NCI-H748 (cell line): ENCODE data around the gene UBTD1.
A peak's percentile ranks its signal among the peaks of the same experiment; 100 is the strongest.
"Not testable (repeated sequence)": the region's sequence is repeated elsewhere in the genome, so short reads cannot be mapped to it uniquely, and the experiment has no call there.

Experiments
- DNase-seq: peaks from one replicate; lab custom pipeline; 2025; ENCODE audit not compliant: unreplicated experiment; lab: John Stamatoyannopoulos, UW

UBTD1 gene

GRCh38 chr10:97537186-97537869, 38.6 kb downstream of the UBTD1 start:
- no peak for DNase-seq

- no peak for DNase-seq
Measured at GRCh38 chr10:97538411-97538810, 39.7 kb downstream of the UBTD1 start.

DNA sequence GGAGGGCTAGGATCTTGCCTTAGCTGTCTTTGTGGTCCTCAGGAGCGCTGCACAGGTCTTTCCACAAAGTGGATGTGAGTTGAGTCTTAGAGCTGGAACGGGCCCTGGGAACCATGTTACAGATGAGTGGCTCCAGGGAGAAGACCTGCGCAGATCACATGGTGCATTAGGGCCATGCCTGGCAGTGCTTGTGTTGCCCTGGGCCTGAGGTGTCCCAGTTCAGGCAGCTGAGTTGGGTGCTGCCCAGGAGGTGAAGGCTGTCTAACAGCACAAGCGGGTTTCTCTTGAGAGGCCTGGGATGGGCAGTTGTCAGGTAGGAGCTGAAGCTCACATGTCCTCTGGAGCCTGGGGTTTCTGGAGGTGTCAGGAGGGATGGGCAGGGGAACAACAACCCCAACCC, 40.1 kb downstream of the UBTD1 start:
- no peak for DNase-seq

DNA sequence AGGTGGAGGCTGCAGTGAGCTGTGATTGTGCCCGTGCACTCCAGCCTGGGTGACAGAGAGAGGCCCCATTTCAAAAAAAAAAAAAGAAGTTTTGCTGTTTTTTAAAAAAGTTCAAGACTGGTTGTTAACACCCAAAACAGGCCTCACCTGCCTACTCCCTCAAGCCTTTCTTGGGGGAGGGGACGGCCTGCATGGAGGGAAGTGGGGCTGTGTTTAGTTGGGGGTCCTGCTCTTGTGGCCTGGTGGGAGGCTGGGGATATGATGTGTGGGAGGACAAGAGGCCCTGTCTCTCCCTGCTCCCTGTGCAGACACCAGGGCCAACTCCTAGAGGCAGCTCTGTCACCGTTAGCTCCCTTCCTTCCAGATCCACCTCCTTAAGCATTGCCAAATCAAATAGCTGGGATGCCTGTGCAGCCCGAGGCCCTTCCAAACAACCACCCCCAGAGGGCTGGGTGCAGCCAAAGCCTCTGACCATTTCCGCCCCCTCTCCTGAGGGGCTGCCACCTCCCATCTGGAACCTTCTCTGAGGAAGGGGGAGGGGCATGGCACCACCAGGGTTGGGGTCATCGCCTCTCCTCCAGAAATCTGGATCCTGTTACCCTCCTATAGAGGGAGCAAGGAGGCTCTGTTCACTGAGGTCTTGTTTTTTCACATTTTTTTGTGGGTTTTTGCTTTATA, 40.9 kb downstream of the UBTD1 start:
- DNase-seq = no peak

- no peak for DNase-seq
Measured at GRCh38 chr10:97540669-97541500, 42.2 kb downstream of the UBTD1 start.

GRCh38 chr10:97542169-97543024, 43.7 kb downstream of the UBTD1 start:
- DNase-seq = no peak

DNA sequence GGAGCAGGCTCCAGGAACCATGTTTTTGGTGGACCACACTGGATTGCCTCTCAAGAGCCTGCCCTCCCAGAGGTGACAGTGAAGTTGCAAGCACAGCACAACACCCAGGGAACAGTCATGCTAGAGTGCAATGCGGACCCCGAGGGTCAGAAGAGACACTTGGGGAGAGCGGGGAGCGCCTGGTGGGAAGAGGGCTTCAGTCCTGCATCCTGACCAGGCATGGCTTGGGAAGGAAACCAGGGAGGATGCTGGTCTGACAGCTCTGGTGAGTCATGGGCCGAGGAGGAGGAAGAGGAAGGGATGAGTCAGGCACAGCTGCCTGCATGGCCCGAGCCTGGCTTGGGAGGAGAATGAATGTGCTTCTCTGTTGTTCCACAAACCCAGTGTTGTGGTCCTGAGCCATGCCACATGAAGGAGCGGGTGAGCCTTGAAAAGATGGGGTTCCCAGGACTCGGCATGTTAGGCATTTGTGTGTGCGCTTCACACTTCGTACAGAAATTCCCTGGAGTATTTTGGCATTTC, 44.4 kb downstream of the UBTD1 start:
- no peak for DNase-seq

DNA sequence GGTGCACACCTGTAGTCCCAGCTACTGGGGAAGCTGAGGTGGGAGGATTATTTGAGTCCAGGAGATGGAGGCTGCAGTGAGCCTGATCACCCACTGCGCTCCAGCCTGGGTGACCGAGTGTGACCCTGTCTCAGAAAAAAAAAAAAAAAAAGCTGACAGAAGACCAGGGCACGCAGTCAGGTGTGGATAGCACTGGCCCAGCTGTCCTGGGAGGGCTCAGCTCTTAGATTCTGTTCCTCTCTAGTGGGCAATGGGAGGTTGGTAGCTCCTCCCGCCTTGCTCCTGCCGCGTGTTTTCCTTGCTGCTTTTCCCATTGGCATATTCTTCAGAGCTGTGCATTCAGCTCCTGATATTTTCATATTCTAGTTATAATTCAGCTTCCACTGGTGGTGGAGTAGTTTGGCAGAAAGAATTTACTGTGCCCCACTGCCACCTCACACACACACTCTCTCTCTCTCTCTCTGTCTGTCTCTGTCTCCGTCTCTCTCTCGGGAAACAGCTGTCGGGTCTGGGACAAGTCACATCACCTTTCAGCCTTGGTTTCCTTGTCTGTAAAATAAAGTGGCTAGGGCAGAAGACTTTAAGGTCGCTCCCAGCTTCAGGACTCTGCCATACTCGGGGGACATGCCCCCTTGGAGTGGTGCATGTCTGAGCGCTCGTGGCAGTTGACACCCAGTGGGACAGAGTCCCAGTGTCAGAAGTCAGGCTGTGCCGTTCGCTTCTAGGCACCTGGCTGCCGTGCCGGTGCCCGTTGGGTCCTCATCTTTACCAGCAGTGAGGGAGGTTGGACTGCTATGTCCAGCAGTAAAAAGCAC, 47.9 kb downstream of the UBTD1 start:
- no peak for DNase-seq

GRCh38 chr10:97547271-97547600, 48.5 kb downstream of the UBTD1 start:
- DNase-seq = no peak

DNA sequence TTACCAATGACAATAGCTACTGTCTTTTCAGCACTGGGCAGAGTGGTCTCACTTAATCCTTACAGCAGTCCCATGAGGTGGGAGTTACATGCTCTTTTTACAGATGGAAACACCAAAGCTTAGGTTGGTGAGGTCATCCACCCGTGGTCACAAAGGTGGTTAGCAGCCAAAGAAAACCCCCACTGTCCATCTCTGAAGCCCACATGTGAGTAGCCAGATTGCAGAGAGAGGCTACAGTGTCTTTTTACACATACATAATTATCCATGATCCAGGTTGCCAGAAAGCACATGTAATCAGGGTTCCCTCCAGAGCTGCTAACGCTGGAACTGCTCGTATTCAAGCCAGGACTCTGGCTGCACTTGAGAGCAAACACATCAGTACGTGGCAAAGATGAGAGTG, 49.2 kb downstream of the UBTD1 start:
- DNase-seq = no peak

DNA sequence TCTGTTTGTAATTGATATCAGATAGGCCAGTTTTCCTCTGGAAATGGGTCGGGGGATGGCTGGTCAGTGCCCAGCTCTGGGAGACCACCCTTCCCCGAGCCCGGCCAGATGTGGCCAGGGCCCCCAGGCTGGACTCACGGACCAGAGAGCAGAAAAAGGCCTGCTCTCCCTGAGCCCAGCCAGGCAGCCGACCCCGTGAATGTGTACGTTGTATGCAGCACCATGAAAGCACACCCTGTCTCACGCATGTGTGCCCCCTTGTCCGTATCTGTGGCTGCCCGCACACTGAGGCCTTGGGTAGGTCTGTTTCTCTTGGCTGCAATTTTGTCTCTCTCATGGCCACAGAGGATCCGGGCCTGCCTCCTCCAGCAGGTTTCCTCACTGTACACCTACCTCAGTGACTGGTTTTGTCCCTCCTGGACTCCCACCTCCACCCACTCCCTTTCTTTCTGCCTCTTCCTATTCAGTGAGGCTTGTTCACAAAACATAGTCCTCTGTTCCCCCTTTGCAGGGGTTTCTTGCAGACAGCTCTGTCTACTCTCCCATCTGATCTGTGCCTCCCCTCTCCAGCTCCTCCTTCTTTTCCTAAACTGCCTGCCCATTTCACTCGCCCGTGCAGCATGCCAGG, 50.2 kb downstream of the UBTD1 start:
- DNase-seq = no peak

GRCh38 chr10:97549587-97550322, 51.0 kb downstream of the UBTD1 start:
- no peak for DNase-seq

- DNase-seq = no peak
Measured at GRCh38 chr10:97550336-97551149, 51.8 kb downstream of the UBTD1 start.

DNA sequence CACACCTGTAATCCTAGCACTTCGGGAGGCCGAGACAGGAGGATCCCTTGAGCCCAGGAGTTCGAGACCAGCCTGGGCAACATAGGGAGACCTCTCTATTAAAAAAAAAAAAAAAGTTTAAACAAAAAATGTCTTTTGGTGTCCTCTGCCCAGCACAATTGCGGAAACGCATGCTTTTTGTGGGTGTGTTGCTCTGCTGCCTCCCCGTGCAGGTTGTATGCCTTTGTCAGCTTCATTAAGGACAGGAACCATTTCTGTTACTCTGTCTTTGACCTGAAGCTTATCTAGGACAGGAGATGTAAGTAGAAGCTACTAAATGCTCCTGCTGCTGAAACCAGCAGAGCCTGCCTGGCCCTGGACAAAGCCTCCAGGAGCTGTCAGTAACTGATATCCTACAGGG, 52.5 kb downstream of the UBTD1 start:
- no peak for DNase-seq

GRCh38 chr10:97553575-97554031, 54.9 kb downstream of the UBTD1 start:
- peak; percentile 51 for DNase-seq

GRCh38 chr10:97554336-97554735, 55.6 kb downstream of the UBTD1 start:
- not testable (repeated sequence) for DNase-seq

DNA sequence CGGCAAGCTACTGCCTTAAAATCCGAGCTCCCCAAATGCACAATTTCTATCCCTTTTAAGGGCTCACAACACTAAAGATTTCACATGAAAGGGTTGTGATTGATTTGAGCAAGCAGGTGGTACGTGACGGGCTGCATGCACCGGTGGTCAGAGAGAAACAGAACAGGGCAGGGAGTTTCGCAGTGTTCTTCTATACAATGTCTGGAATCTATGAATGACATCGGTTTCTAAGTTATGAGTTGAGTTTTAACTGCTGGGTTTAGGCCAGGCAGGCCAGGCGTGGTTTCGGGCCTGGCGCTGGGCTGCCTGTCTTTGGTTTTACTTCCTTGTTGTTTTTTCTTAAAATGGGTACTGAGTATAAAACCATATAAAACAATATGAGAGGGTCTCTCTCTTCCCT, 56.8 kb downstream of the UBTD1 start:
- not testable (repeated sequence) for DNase-seq
